Islet precursor cell (in vitro differentiated cells): ENCODE measurements around the gene PSMB8.

Experiments
- DNase-seq: peaks from one replicate; pipeline ENCODE4 v3.0.0-alpha.2; 2018

Gene PSMB8

DNA sequence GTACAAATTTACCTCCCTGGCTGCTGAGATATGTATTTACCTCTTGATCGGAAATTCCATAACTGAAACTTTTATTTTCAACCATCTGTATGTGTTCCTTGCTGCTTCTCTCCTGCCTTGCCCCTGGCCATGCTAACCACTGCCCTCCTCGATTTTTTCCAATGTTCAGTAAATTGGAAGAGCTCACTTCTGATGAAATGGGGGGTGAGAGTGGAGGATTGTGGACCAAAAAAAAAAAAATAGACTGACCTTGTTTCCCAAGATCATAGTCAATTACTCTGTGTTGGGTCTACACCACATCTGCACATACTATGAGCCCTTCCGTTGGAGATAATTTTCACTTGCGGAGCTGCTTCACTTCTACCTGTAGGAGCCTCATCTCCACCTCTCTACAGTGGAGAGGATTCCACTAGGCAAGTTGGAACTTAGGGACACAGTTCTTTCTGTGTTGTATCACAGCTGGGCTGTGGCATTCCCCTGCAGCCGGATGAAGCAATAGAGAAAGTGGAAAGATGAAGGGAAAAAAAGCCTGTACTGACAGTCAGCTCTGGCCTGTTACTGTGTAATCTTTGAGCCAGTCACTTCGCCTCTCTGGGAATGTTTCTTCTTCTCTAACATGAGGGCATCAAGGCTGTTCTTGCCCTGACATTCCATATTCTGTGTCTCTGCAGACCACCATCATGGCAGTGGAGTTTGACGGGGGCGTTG is 11.8 kb upstream of the PSMB8 start:
- DNase-seq = no peak

DNA sequence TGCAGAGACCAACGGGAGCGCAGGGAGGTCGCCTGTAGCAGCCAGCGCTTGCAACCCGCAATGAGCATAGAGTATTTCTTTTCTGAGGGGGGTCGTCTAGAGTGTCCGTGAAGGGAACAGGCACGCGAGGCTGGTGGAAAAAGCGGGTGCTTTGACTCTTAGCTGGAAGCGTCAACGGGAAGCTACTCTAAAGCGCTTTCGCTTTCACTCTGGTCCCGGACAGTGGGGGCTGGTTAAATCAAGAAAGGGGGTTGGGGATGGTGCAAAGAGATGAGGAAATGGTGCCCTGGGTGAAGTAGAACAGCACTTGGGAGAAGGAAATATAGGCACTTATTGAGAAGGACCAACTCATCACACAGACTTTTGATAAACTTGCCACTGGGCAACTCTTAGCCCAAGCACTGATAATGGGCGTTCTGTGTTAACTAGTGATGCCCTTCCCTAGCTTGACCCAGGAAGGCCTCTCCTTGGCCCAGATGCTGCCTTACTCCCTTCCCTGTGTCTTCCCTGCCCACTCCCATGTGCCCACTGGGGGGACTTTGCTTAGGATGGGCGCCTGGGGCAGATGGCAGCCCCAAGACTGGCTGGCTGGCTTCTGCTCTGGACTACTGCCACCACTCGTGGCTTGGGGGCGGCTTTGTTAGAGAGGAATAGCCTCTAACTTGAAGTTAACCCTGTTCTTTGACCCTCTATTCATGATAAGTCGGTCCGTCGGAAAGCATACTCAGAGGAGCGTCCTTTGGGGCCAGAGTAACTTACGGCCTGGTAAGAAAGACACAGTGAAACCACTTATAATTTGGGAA is 10.7 kb upstream of the PSMB8 start:
- DNase-seq = no peak

DNA sequence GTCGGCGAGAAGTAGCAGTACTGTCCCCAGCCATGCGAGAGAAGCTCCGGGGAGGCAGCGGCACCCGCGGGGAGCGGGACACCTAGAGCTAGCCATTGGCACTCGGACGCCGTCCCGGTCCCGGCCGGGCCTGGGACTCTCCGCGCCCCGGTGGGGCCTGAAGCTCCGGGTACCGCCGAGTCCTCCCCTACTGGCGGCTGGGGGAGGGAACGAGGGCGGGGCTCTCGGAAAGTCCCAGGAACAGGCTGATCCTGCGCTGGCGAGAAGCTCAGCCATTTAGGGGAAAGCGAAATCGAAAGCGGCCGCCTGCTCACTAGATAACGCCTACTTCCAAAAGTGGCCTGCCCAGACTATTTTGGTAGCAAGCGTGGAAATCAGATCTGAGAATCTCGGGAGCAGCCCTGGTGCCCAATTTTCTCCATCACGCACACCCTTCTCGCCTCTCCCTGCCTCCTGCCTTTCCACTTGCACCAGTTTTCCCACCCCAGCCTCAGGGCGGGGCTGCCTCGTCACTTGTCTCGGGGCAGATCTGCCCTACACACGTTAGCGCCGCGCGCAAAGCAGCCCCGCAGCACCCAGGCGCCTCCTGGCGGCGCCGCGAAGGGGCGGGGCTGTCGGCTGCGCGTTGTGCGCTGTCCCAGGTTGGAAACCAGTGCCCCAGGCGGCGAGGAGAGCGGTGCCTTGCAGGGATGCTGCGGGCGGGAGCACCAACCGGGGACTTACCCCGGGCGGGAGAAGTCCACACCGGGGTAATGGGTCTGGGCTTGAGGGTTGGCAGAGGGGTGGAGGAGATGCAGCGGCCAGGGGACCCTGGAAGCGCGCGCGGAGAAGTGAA is 9.9 kb upstream of the PSMB8 start, which contains the start of the genes PSMB9 and TAP1:
TSS of gene PSMB9 (plus strand) at position 652 of the 835 bp plus-strand sequence. CDS start at position 690, 38 bp downstream.
TSS of gene TAP1 (minus strand) at position 164 of the 835 bp plus-strand sequence. CDS start at position 96, 68 bp downstream.
- peak; percentile 94 for DNase-seq

DNA sequence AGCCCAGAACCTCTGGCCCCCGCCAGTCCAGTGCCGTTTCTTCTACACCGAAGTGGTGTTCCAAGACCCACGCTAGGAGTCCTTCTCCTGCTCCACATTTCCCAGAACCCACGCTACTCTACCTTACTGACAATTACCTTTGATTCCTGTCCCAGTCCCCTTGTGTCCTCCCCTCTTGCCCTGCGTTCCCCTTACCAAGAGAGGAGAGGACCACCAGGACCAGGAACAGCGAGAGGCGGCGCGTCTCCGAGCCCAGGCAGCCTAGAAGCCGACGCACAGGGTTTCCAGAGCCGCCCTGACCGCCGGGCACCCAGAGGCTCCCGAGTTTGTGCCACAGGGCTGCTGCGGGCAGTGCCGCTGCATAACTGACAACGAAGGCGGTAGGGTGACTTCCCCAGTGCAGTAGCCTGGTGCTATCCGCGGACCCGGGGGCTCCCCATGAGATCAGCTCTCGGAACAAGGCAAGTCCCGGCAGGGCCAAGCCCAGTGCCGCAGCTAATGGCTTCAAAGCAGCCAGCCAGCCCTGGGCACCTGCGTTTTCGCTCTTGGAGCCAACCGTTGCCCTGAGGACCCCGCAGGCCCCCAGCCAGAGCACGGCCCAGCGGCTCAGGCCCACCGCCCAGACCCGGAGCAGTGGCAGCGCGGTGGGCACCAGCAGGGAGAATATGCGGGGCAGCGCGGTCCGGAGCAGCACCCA is 9.1 kb upstream of the PSMB8 start:
- DNase-seq = peak; percentile 66

DNA sequence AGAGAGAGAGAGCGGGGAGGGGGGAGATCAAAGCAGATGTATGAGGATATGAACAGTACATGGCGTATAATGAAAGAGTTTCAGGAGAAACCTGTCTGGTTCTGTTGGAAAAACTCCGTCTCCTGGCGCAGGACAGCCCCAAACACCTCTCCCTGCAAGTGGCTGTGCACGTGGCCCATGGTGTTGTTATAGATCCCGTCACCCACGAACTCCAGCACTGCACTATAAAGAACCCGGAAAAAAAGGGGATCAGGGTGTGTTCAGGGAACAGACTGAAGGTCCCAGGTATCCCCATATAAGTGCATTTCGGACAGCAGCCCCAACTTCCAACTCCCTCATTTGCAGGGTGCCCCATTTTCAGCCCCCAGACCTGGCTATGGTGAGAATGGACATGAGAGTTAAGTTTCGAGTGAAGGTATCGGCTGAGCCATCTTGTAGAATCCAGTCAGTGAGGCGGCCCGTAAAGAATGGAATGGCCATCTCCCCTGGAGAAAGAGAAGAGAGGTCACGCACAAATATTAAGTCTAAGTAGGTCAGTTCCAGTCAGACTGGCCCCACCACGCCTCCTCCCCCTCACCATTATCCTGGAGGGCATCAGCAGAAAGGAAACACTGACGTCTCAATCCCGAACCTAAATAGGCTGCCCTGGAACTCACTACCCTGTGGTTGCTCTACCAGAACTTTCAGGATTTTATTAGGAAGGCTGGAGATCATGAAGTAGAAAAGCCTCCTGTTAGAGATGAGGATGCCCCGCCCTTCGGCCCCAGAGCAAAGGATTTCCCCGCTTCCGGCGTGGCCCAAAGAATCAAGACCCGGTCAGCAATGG is 8.4 kb upstream of the PSMB8 start:
- DNase-seq = no peak

DNA sequence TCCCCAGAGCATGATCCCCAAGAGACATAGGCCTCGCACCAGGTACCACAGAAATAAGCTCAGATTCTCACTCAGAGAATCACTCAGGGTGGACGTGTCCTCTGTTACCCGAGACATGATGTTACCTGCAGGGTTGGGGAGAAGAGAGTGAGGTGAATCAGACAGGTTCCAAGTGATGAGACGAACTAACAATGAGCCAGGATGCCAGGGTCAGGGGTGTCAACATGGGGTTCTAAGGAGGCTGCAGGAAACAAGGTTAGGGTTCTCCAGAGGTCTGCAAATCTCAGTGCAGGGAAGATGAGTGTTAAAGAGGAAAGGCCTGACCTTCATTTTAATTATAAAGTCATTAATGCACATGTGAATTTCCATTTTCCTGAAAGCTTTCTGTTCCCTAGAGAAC is 7.2 kb upstream of the PSMB8 start:
- DNase-seq = no peak

DNA sequence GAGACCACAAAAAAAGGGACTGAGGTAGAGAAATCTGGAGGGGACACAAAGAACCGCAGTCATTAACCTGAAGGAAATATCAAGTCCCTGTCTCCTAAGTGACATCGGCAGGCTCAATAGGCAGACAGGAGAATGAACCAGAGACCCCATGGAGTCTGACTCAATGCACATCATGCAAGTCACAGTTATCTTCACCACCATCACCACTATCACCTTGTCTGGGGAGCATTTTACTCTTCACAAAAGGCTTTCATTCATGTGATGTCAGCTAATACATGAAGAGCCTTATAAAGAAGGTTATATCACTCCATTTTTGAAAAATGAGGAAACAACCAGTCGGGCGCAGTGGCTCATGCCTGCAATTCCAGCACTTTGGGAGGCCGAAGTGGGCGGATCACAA is 5.3 kb upstream of the PSMB8 start:
- no peak for DNase-seq

DNA sequence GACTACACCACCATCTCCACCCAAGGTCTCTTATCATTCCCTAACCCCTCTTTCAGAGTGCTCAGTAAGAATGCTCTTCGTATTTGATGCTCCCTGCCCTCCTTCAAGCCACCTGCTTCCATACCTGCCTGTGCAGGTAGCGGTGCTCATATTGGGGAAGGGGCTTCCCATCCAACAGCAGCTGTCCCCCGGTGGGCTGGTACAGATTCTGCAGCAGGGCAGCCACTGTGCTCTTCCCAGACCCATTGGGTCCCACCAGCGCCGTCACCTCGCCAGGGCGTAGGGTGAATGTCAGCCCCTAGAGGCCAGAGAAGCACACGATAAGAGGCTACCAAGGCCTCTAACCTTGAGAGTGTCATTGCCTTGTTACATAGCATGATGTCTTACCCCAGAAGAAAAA is 3.9 kb upstream of the PSMB8 start:
- no peak for DNase-seq

DNA sequence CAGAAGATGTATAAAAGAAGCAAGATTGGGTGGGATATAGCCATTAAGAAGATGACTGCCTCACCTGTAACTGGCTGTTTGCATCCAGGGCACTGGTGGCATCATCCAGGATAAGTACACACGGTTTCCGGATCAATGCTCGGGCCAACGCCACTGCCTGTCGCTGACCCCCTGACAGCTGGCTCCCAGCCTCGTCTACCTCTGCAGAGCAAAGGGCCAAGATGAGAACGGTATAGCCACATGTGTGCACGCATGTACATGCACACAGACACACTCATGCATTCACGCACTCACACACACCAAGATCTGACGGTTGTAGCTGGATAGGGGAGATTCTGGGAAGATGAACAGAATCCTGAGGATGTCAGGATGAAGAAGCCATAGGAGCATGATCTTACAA is 3.2 kb upstream of the PSMB8 start:
- no peak for DNase-seq

DNA sequence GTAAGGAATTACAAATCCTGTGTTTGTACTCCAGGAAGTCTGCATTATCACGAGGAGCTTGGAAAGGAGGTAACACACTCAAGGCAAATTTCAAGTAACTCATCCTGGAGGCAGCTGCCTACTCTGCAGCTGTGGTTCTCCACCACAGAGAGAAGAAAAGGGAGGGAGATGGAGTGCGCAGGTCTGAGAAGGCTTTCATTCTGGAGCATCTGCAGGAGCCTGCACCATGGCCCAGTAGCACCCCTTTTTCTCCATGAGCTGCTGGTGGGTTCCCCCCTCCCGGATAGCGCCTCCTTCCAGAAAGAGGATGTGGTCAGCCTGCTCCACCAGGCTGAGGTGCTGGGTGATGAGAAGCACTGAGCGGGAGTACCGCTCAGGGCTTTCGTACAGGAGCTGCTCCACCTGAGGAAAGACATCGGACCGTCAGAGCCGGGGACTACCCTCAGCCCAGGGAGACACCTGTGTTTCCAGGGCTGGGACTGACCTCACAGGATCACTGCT is 1.6 kb upstream of the PSMB8 start:
- no peak for DNase-seq

DNA sequence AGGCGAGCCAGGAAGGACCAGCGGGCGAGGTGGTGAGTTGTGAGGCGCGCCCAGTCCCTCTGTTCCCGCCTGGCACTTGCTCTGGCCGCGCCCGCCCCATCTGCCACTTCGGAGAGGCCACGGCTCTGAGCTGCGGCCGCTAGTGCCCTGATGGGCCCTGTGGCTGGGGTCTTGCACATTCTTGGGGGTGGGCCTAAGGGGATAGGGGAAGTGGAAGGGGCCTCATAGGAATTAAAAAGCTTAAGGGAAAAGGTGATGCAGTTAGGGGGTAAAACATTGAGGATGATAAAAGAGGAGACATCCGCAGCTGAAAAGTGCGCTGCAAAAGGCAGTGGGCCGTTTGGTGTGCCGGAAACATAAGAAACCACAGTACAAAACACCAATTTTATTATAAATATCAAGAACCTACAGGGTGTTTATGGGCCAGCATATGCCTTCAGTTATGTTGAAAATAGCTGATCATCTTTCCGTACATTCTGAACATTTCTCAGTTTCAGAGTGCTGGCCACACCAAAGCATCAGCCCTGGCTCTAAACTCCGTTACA is 1.1 kb upstream of the PSMB8 start:
- no peak for DNase-seq

DNA sequence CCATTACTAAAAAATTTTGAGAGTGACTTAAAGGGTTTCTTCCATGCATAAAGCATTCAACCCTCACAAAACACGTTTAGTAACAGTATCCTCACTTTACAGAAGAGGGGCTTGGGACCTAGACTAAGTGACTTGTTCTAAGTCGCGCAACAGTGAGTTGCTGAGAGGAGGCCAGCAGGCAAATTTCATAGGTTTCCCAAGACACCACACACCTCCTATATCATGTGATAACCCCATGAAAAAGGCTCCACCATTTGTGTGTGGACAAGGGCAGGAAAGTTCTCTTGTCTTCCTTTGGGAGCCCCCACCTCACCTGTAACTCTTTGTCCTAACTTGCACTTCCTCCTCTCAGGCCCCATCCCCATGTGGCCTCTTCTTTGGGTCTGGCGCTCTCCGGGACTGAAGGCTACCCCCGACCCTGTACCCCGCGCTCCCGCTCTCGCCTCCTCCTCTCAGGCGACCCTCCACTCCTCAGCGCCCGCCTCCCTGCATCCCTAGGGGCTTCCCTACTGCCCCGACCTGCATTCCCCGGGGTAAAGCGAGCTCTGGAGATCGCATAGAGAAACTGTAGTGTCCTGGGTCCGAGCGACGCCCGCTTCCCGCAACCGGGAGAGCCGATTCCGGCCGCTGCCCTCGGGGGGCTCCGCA is 392 bp downstream of the PSMB8 start:
- no peak for DNase-seq

DNA sequence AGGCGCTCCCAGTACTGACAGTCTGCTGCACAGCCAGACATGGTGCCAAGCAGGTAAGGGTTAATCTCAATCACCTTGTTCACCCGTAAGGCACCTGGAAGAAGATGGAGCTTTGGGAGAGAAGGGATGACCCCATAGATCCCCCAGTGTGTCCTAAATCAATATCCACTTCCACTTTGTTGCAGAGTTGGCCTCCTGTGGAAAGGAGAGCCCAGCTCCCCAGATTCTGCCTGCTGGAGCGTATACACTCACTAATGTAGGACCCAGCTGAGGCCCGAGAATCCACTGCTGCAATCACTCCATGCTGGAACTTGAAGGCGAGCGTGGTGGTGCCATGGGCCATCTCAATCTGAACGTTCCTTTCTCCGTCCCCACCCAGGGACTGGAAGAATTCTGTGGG is 1.2 kb downstream of the PSMB8 start:
- no peak for DNase-seq

DNA sequence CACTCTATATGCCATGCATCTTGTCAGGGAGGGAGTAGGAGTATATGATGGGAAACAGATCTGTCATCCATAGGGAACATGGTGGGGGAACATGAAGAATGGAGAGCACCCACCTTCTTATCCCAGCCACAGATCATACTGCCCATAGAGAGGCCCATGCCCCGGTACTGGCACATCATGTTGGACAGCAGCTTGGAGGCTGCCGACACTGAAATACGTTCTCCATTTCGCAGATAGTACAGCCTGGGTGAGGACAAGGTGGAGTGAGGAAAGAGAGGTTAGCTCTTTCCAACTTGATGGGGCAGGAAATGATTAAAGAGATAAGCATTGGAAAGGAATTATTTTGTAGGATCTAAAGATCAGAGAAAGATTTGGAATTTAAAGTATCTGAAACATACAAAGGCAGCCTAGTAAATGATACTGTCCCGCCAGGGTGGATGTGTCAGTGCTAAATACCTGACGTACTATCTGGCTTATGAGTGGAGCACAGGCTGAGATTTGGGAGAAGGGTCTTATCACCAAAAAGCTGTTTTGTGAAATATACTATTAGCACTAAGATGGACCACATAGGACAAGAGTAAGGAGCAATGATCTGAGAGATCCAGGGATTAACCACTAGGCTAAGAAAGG is 1.7 kb downstream of the PSMB8 start:
- DNase-seq = no peak

DNA sequence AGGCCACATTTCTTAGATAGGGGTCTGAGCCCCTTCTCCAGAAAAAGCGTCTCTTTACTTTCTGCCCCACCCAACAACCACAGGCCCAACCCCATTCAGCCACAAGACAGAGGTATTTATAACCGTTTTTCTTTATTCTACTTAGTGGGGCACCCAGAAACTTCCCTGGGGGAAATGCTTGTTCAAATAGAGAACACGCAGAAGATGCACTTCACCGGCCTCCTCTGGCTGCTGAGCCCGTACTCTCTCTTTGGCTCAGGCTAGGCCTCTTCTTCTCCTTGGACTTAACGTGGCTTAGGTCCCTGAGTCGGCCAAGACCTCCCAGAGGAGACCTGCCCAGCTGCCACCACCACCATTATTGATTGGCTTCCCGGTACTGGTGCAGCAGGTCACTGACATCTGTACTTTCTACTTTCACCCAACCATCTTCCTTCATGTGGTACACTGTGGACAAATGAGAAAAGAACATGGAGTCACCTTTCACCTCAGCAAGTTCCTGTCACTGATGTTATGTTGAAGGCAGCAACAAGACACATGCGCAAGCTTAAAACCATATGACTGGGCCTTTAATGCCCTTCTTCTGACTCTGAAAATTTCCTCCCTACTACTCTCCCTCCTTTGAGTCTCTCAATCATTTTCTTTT is 3.1 kb downstream of the PSMB8 start:
- no peak for DNase-seq

DNA sequence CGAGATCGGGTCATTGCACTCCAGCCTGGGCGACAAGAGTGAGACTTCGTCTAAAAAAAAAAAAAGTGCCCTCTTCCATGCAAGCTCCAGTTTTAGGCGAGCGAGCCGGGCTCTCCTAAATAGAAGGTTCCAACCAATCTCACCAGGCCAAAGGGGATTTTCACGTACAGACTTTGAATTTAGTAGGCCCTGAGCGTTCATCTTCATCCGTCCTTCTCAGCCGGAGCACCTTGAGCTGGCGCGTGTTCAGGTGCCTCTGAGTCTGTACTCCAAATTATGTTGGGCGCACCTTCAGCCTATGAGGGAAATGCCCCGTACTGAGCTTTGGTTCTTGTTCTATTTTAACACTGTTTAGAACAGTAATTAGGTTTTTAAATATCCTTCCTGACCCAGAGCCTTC is 4.5 kb downstream of the PSMB8 start:
- no peak for DNase-seq

DNA sequence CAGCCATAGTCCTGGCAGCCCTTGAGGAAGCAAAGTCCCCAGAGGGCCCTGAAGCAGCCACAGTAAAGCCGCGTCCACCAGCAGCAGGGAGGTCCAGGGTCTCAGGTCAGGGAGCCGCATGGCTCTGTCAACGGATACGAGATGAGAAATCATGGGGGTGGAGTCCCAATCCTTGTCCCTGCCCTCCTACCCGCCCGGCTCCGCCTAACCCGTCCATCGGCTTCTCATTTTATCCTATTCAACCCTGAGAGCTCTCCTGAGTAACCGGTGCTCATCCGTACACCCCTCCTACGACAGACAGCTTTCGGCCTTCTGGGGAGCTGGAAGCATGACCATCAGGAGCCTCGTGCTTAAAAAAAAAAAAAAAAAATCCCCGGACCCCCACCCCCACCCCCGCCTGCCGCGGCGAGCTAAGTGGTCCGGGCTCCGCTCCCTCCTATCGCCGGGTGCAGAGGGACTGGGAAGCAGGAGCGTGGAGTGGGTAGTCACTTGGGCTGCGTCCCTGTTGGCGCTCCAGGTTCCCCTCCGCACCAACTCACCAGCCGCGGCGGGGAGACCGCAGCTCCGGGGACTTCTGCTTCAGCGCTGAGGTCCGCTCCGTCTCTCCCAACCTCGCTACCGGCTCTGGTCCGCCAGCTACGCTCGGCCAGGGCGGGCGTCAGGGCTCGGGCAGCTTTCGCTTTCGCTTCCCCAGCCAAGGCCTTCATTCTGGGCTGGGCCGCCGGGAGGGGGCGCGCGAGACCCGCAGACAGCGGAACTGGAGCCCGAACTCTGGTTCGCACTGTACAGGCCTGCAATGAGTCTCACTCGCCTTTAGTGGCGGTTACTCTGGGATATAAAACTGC is 5.5 kb downstream of the PSMB8 start, which contains the start of gene TAP2:
TSS of gene TAP2 (minus strand) at position 626 of the 845 bp plus-strand sequence. CDS start at position 120, 506 bp downstream.
- DNase-seq = peak; percentile 97

DNA sequence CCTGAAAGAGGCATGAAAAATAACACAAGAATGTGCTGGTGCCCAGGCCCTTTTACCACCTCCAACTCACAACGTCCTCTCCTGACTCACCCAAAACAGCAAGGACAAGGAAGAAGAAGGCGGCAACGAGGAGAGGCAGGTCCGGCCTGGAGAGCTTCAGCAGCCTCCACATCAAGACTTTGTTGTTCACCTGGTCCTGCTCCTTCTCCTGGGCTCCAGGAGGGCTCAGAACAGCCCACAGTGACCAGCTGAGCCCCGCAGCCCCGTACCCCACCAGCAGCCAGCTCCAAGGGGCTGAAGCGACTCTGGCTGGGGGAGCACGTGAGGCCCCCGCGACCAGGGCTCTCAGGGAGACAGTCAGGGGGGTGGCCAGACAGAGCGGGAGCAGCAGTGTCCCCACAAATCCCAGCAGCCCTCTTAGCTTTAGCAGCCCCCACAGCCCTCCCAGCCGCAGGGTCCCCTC is 6.2 kb downstream of the PSMB8 start:
- peak; percentile 51 for DNase-seq
